Spleen (tissue), 7 donors: ENCODE measurements around the gene XPOT.
"Not testable (repeated sequence)": the region's sequence is repeated elsewhere in the genome, so short reads cannot be mapped to it uniquely, and the experiment has no call there.

Experiments used
- CTCF ChIP-seq, 11 experiments: fragments of 200-600 bp in 7 of 11; fragments of 450-650 bp in 4 of 11; sonication (generic) in 4 of 11; IDR thresholded peaks in 8 of 11; conservative IDR thresholded peaks in 3 of 11; 1 replicate in 7 of 11; 2 replicates in 4 of 11; pipeline versions ENCODE4 v1.4.0 to v1.8.0; 2016 to 2021; ENCODE audit warnings: antibody characterized with exemption in 11 of 11, inconsistent platforms in 4 of 11, mild to moderate bottlenecking in 1 of 11
- POLR2A ChIP-seq, 3 donors: fragments of 450-650 bp; IDR thresholded peaks; one replicate each; pipeline ENCODE4 v1.5.1; 2017; ENCODE audit warnings: antibody characterized with exemption in 3 of 3, mild to moderate bottlenecking in 1 of 3
- POLR2AphosphoS5 ChIP-seq, 3 donors: sonication (generic); formaldehyde crosslinking; IDR thresholded peaks; one replicate each; pipeline ENCODE4 v1.5.1; 2017; ENCODE audit warnings: antibody characterized with exemption in 3 of 3
- donor health status: DM: no; HTN: no; CAD: no; lungs with moderate emphysema.
- donor health status: DM: no; HTN: no; CAD: no.
- donor health status: DM: no; HTN: no; CAD: no.

GRCh38 chr12:64361173-64361572, 43.0 kb upstream of the XPOT start:
- not testable (repeated sequence) for TF ChIP-seq POLR2A (IDR thresholded peaks at IDR 0.05); CTCF (IDR thresholded peaks at IDR 0.05 in 8 of 11, conservative IDR thresholded peaks at IDR 0.05 in 3 of 11); POLR2AphosphoS5 (IDR thresholded peaks at IDR 0.05)
